Lung (tissue), 12 donors: ENCODE results near the gene LARP1. TPM values are rescaled to one million over a fixed set of nuclear protein-coding genes. Genes with fewer than 3 reads are reported as not detected.
A peak's percentile ranks its signal among the peaks of the same experiment; 100 is the strongest.

ENCODE experiments used
- ATAC-seq: fragments of 200-7000 bp; cut with Tn5 transposase; one replicate; pipeline ENCODE4 v1.9.1; 2020; ENCODE audit warnings: moderate number of reproducible peaks; ENCODE audit not compliant: insufficient read depth, low FRiP score
- DNase-seq, 3 donors: peaks; one replicate each; pipeline ENCODE4 v3.0.0-alpha.2; 2013 to 2017
- H3K27ac ChIP-seq, 2 donors: one replicate each; pipeline ENCODE4 v1.5.1; 2013; ENCODE audit warnings: mild to moderate bottlenecking in 2 of 2, moderate library complexity in 2 of 2, control low read depth in 1 of 2, inconsistent platforms in 1 of 2, low read depth in 1 of 2, low read length in 1 of 2
- H3K27me3 ChIP-seq, 3 donors: one replicate each; pipeline ENCODE4 v1.5.1; 2013; ENCODE audit warnings: low read length in 2 of 3; ENCODE audit not compliant: control insufficient read depth in 3 of 3, insufficient read depth in 3 of 3
- H3K36me3 ChIP-seq, 4 donors: one replicate each; pipeline ENCODE4 v1.5.1; 2013; ENCODE audit warnings: low read length in 4 of 4, mild to moderate bottlenecking in 1 of 4, moderate library complexity in 1 of 4; ENCODE audit not compliant: control insufficient read depth in 4 of 4, insufficient read depth in 4 of 4
- H3K4me1 ChIP-seq, 5 donors: one replicate each; pipeline ENCODE4 v1.5.1; 2013; ENCODE audit warnings: low read length in 5 of 5, mild to moderate bottlenecking in 2 of 5, moderate library complexity in 1 of 5; ENCODE audit not compliant: control insufficient read depth in 5 of 5, insufficient read depth in 5 of 5
- H3K4me3 ChIP-seq: one replicate; pipeline ENCODE4 v1.5.1; 2013; ENCODE audit warnings: mild to moderate bottlenecking, control low read depth, moderate library complexity
- H3K9ac ChIP-seq, 2 donors: one replicate each; pipeline ENCODE4 v1.5.1; 2013; ENCODE audit warnings: low read length in 2 of 2, control low read depth in 1 of 2; ENCODE audit not compliant: insufficient read depth in 1 of 2
- H3K9me3 ChIP-seq, 4 donors: one replicate each; pipeline ENCODE4 v1.5.1; 2013; ENCODE audit warnings: low read length in 3 of 4, mild to moderate bottlenecking in 1 of 4, moderate library complexity in 1 of 4; ENCODE audit not compliant: control insufficient read depth in 4 of 4, insufficient read depth in 3 of 4
- CTCF ChIP-seq: IDR thresholded peaks from 2 replicates; pipeline ENCODE4 v1.5.1; 2012; ENCODE audit warnings: mild to moderate bottlenecking; ENCODE audit errors: control extremely low read depth, extremely low read depth
- WGBS, 2 donors: extraction: QIAGEN DNeasy Blood & Tissue Kit; methylation state at CpG; one replicate each; pipeline ENCODE4 v1.1.7; 2013; 5-methylcytosine and 5-hydroxymethylcytosine counted together
- polyA plus RNA-seq, 2 donors: library from polyadenylated mRNA; stranded (reverse); fragments of 200-250 nt; gene quantifications; one replicate each; pipeline ENCODE4 v1.2.1, GENCODE V29; 2013
- total RNA-seq, 2 donors: library from RNA; depleted of rRNA in 1 of 2; stranded (reverse); fragments of >200 nt in 1 of 2; gene quantifications; one replicate each; pipeline ENCODE4 v1.2.1, GENCODE V29; 2014 to 2021
- donor health status: control.
- donor health status: control.
- donor health status: Bipolar disorder and iron deficiency.
- donor health status: healthy.
- donor health status: DM: yes; HTN: yes; CAD: no.

The LARP1 gene
- total and polyA plus RNA-seq, 4 donors = 30.5 to 199 (median 61.7) TPM

- no peak overlapping the region for H3K4me3 ChIP-seq
- TF ChIP-seq CTCF = no peak
- no peak overlapping the region for H3K9ac ChIP-seq
- no peak overlapping the region for H3K27ac ChIP-seq
- H3K4me1 ChIP-seq = peaks cover 0 to 4% (median 0%) of the 10 kb centered on the region in 5 donors
- no peaks in the 10 kb centered on the region for H3K9me3 ChIP-seq
- H3K27me3 ChIP-seq = no peaks in the 10 kb centered on the region
- no peak for ATAC-seq
- peaks cover 21 to 59% (median 36%) of the 10 kb centered on the region in 4 donors for H3K36me3 ChIP-seq
- WGBS, 2 donors = 86 to 91% methylated on average over 5 of the region's 5 CpGs
- no peak for DNase-seq
Measured at GRCh38 chr5:154815684-154816247, 60.6 kb downstream of the LARP1 start.

GRCh38 chr5:154816891-154817492, 61.8 kb downstream of the LARP1 start:
- ATAC-seq (no peak), DNase-seq (no peak)
- Histone ChIP-seq H3K9ac (no peak overlapping the region), H3K9me3 (no peaks in the 10 kb centered on the region), H3K4me1 (peaks cover 0 to 4% (median 0%) of the 10 kb centered on the region in 5 donors), H3K27ac (peak overlapping the region in 1 of 2 donors; percentile 9), H3K27me3 (no peaks in the 10 kb centered on the region), H3K36me3 (peaks cover 13 to 57% (median 35%) of the 10 kb centered on the region in 4 donors), H3K4me3 (no peak overlapping the region)
- TF ChIP-seq CTCF = no peak
- 74 to 75% methylated on average over 5 of the region's 5 CpGs for WGBS, 2 donors

- Histone ChIP-seq H3K4me3 (no peak overlapping the region), H3K27ac (peak overlapping the region in 1 of 2 donors; percentile 10), H3K4me1 (peaks cover 0 to 4% (median 0%) of the 10 kb centered on the region in 5 donors), H3K36me3 (peaks cover 13 to 59% (median 32%) of the 10 kb centered on the region in 4 donors), H3K27me3 (no peaks in the 10 kb centered on the region), H3K9me3 (no peaks in the 10 kb centered on the region), H3K9ac (no peak overlapping the region)
- ATAC-seq (no peak), DNase-seq (no peak)
- no peak for TF ChIP-seq CTCF
- 91 to 92% methylated on average over 6 of the region's 6 CpGs for WGBS, 2 donors
Measured at GRCh38 chr5:154817815-154818214, 62.6 kb downstream of the LARP1 start.
